Measurements from ENCODE around the gene FSTL4. TPM values are rescaled to one million over a fixed set of nuclear protein-coding genes. Genes with fewer than 3 reads are reported as not detected.

The FSTL4 gene
- total RNA-seq, 2 donors from 2014 or later: 4.5 to 10.1 TPM

- Histone ChIP-seq H3K27ac (no peak overlapping the region), H3K4me1 (replicated peaks) (no peaks in the 10 kb centered on the region), H3K27me3 (replicated peaks; ENCODE audit: insufficient read depth) (peaks cover 1% of the 10 kb centered on the region), H3K4me3 (no peak overlapping the region), H3K9me3 (no peaks in the 10 kb centered on the region), H3K36me3 (no peaks in the 10 kb centered on the region)
- no peak for DNase-seq (ENCODE audit: low spot score)
- TF ChIP-seq POLR2AphosphoS5 (IDR thresholded peaks at IDR 0.05): no peak
- no peak for TF ChIP-seq POLR2A (IDR thresholded peaks at IDR 0.05)
- TF ChIP-seq, protein P1, sequence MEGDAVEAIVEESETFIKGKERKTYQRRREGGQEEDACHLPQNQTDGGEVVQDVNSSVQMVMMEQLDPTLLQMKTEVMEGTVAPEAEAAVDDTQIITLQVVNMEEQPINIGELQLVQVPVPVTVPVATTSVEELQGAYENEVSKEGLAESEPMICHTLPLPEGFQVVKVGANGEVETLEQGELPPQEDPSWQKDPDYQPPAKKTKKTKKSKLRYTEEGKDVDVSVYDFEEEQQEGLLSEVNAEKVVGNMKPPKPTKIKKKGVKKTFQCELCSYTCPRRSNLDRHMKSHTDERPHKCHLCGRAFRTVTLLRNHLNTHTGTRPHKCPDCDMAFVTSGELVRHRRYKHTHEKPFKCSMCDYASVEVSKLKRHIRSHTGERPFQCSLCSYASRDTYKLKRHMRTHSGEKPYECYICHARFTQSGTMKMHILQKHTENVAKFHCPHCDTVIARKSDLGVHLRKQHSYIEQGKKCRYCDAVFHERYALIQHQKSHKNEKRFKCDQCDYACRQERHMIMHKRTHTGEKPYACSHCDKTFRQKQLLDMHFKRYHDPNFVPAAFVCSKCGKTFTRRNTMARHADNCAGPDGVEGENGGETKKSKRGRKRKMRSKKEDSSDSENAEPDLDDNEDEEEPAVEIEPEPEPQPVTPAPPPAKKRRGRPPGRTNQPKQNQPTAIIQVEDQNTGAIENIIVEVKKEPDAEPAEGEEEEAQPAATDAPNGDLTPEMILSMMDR (IDR thresholded peaks at IDR 0.05): no peak
- intact Hi-C loops (cut with DNase I): no loop called here
- WGBS: 77% methylated on average over 5 of the region's 5 CpGs
Measured at GRCh38 chr5:133265257-133265656, 347.1 kb downstream of the FSTL4 start.

- 37% methylated on average over 4 of the region's 4 CpGs for WGBS
Measured at GRCh38 chr5:133262690-133263089, 349.7 kb downstream of the FSTL4 start.

GRCh38 chr5:133261993-133262392, 350.3 kb downstream of the FSTL4 start:
- no peak overlapping the region for H3K4me3 ChIP-seq
- 94% methylated on average over 6 of the region's 6 CpGs for whole genome bisulfite sequencing
- no peaks in the 10 kb centered on the region for H3K36me3 ChIP-seq
- H3K27me3 ChIP-seq (replicated peaks; ENCODE audit: insufficient read depth): peaks cover 2% of the 10 kb centered on the region
- no peaks in the 10 kb centered on the region for H3K4me1 ChIP-seq (replicated peaks)
- DNase-seq (ENCODE audit: low spot score): no peak
- no peaks in the 10 kb centered on the region for H3K9me3 ChIP-seq
- H3K27ac ChIP-seq: no peak overlapping the region
- intact Hi-C loops (cut with DNase I): no loop called here
- no peak for TF ChIP-seq POLR2AphosphoS5 (IDR thresholded peaks at IDR 0.05)
- TF ChIP-seq, protein P1 (IDR thresholded peaks at IDR 0.05): no peak

More at GRCh38 chr5:133262690-133263089, 349.7 kb downstream of the FSTL4 start:
- intact Hi-C loops (cut with DNase I): no loop called here
- Histone ChIP-seq H3K27ac (no peak overlapping the region), H3K27me3 (replicated peaks; ENCODE audit: insufficient read depth) (peaks cover 2% of the 10 kb centered on the region), H3K4me1 (replicated peaks) (no peaks in the 10 kb centered on the region), H3K9me3 (no peaks in the 10 kb centered on the region), H3K36me3 (no peaks in the 10 kb centered on the region), H3K4me3 (no peak overlapping the region)
- no peak for TF ChIP-seq POLR2A (IDR thresholded peaks at IDR 0.05)
- TF ChIP-seq, protein P1 (IDR thresholded peaks at IDR 0.05): no peak
- no peak for TF ChIP-seq POLR2AphosphoS5 (IDR thresholded peaks at IDR 0.05)
- no peak for DNase-seq (ENCODE audit: low spot score)

- intact Hi-C loops (cut with DNase I): no loop called here
- H3K36me3 ChIP-seq: no peaks in the 10 kb centered on the region
- H3K4me3 ChIP-seq: no peak overlapping the region
- no peaks in the 10 kb centered on the region for H3K9me3 ChIP-seq
- no peak for DNase-seq (ENCODE audit: low spot score)
- WGBS: 84% methylated on average over 3 of the region's 3 CpGs
- no peak for TF ChIP-seq POLR2AphosphoS5 (IDR thresholded peaks at IDR 0.05)
- TF ChIP-seq POLR2A (IDR thresholded peaks at IDR 0.05): no peak
- TF ChIP-seq, protein P1 (IDR thresholded peaks at IDR 0.05): no peak
- H3K4me1 ChIP-seq (replicated peaks): no peaks in the 10 kb centered on the region
- peaks cover 2% of the 10 kb centered on the region for H3K27me3 ChIP-seq (replicated peaks; ENCODE audit: insufficient read depth)
- no peak overlapping the region for H3K27ac ChIP-seq
Measured at GRCh38 chr5:133260715-133261114, 351.6 kb downstream of the FSTL4 start.

GRCh38 chr5:133259199-133259997, 352.9 kb downstream of the FSTL4 start:
- 79% methylated on average over 10 of the region's 10 CpGs for WGBS
- DNase-seq (ENCODE audit: low spot score): no peak
- Histone ChIP-seq H3K36me3 (no peaks in the 10 kb centered on the region), H3K27me3 (replicated peaks; ENCODE audit: insufficient read depth) (peaks cover 2% of the 10 kb centered on the region), H3K9me3 (no peaks in the 10 kb centered on the region), H3K4me1 (replicated peaks) (no peaks in the 10 kb centered on the region), H3K27ac (no peak overlapping the region), H3K4me3 (no peak overlapping the region)
- TF ChIP-seq, protein P1 (IDR thresholded peaks at IDR 0.05): no peak
- TF ChIP-seq POLR2A (IDR thresholded peaks at IDR 0.05): no peak
- TF ChIP-seq POLR2AphosphoS5 (IDR thresholded peaks at IDR 0.05): no peak
- intact Hi-C loops (cut with DNase I): no loop called here

Data from prostate gland (tissue), 2 donors.